ENCODE data around the gene FBXL4. TPM values are rescaled to one million over a fixed set of nuclear protein-coding genes. Genes with fewer than 3 reads are reported as not detected.

FBXL4 gene
- total RNA-seq, 1 experiment from 2014 or later, result 15.1 TPM

GRCh38 chr6:98885330-98885729, 62.4 kb downstream of the FBXL4 start:
- CTCF ChIA-PET, result no interaction called here
- no TSS peak for BruUV-seq (replicated peaks)

GRCh38 chr6:98880486-98880885, 67.3 kb downstream of the FBXL4 start:
- Histone ChIP-seq H3K79me2 (ENCODE audit: low read depth) (no peaks in the 10 kb centered on the region), H3K9me3 (ENCODE audit: insufficient read depth, low read depth) (no peaks in the 10 kb centered on the region), H3K4me2 (no peak overlapping the region), H3K27me3 (ENCODE audit: insufficient read depth, low read depth) (no peaks in the 10 kb centered on the region), H3K4me3 (no peak overlapping the region), H3K27ac (no peak overlapping the region), H2AFZ (no peak overlapping the region), H3K4me1 (replicated peaks; ENCODE audit: insufficient read depth) (no peaks in the 10 kb centered on the region), H3F3A (ENCODE audit: insufficient read depth, low read depth) (no peaks in the 10 kb centered on the region), H3K9me2 (ENCODE audit: insufficient read depth) (no peaks in the 10 kb centered on the region), H4K20me1 (ENCODE audit: insufficient read depth) (no peaks in the 10 kb centered on the region), H3K36me3 (ENCODE audit: low read depth) (no peaks in the 10 kb centered on the region; the same call in 1 of the 2 replicates)
- no TSS peak for BruUV-seq (replicated peaks)
- ChIA-PET CTCF (no interaction called here), POLR2A (ENCODE audit: unreplicated experiment) (no interaction called here)
- no peak for DNase-seq
- no peak for TF ChIP-seq EZH2 (IDR thresholded peaks at IDR 0.05; ENCODE audit: low read depth)
- intact Hi-C loops (cut with micrococcal nuclease; ENCODE audit: unreplicated experiment), result no loop called here

More at GRCh38 chr6:98885330-98885729, 62.4 kb downstream of the FBXL4 start:
- POLR2A ChIA-PET (ENCODE audit: unreplicated experiment), result no interaction called here
- no peak overlapping the region for H3K4me2 ChIP-seq
- no peaks in the 10 kb centered on the region for H3F3A ChIP-seq (ENCODE audit: insufficient read depth, low read depth)
- H2AFZ ChIP-seq, result no peak overlapping the region
- H3K79me2 ChIP-seq (ENCODE audit: low read depth), result no peaks in the 10 kb centered on the region
- H4K20me1 ChIP-seq (ENCODE audit: insufficient read depth), result no peaks in the 10 kb centered on the region
- H3K9me2 ChIP-seq (ENCODE audit: insufficient read depth), result no peaks in the 10 kb centered on the region
- H3K4me1 ChIP-seq (replicated peaks; ENCODE audit: insufficient read depth), result no peaks in the 10 kb centered on the region
- TF ChIP-seq CTCF (conservative IDR thresholded peaks at IDR 0.05), result no peak
- no peak for TF ChIP-seq EZH2 (IDR thresholded peaks at IDR 0.05; ENCODE audit: low read depth)
- H3K36me3 ChIP-seq (ENCODE audit: low read depth), result no peaks in the 10 kb centered on the region; the same call in 1 of the 2 replicates
- H3K27ac ChIP-seq, result no peak overlapping the region
- intact Hi-C loops (cut with micrococcal nuclease; ENCODE audit: unreplicated experiment), result no loop called here
- H3K27me3 ChIP-seq (ENCODE audit: insufficient read depth, low read depth), result no peaks in the 10 kb centered on the region
- no peak for DNase-seq
- H3K4me3 ChIP-seq, result no peak overlapping the region
- no peaks in the 10 kb centered on the region for H3K9me3 ChIP-seq (ENCODE audit: insufficient read depth, low read depth)

- no peak overlapping the region for H3K4me2 ChIP-seq
- peaks cover 6% of the 10 kb centered on the region; the same call in 1 of the 2 replicates for H3K36me3 ChIP-seq (ENCODE audit: low read depth)
- H3K4me3 ChIP-seq, result no peak overlapping the region
- no peak overlapping the region for H3K27ac ChIP-seq
- no peaks in the 10 kb centered on the region for H3K79me2 ChIP-seq (ENCODE audit: low read depth)
- no peak overlapping the region for H2AFZ ChIP-seq
- no peak for DNase-seq
- POLR2A ChIA-PET (ENCODE audit: unreplicated experiment), result no interaction called here
- H3K27me3 ChIP-seq (ENCODE audit: insufficient read depth, low read depth), result no peaks in the 10 kb centered on the region
- H4K20me1 ChIP-seq (ENCODE audit: insufficient read depth), result no peaks in the 10 kb centered on the region
- no peak for TF ChIP-seq EZH2 (IDR thresholded peaks at IDR 0.05; ENCODE audit: low read depth)
- no peak for TF ChIP-seq CTCF (conservative IDR thresholded peaks at IDR 0.05)
- CTCF ChIA-PET, result no interaction called here
- no peaks in the 10 kb centered on the region for H3K4me1 ChIP-seq (replicated peaks; ENCODE audit: insufficient read depth)
- BruUV-seq (replicated peaks), result no TSS peak
- H3K9me2 ChIP-seq (ENCODE audit: insufficient read depth), result no peaks in the 10 kb centered on the region
- no peaks in the 10 kb centered on the region for H3K9me3 ChIP-seq (ENCODE audit: insufficient read depth, low read depth)
- intact Hi-C loops (cut with micrococcal nuclease; ENCODE audit: unreplicated experiment), result no loop called here
- H3F3A ChIP-seq (ENCODE audit: insufficient read depth, low read depth), result no peaks in the 10 kb centered on the region
These were observed 70.5 kb downstream of the FBXL4 start for GRCh38 chr6:98877250-98877649.

GRCh38 chr6:98875375-98875774, 72.4 kb downstream of the FBXL4 start:
- no peak for TF ChIP-seq EZH2 (IDR thresholded peaks at IDR 0.05; ENCODE audit: low read depth)
- TF ChIP-seq CTCF (conservative IDR thresholded peaks at IDR 0.05), result no peak
- no peaks in the 10 kb centered on the region for H3K27me3 ChIP-seq (ENCODE audit: insufficient read depth, low read depth)
- H3F3A ChIP-seq (ENCODE audit: insufficient read depth, low read depth), result peaks cover 6% of the 10 kb centered on the region; the same call in 1 of the 2 replicates
- no peaks in the 10 kb centered on the region for H4K20me1 ChIP-seq (ENCODE audit: insufficient read depth)
- intact Hi-C loops (cut with micrococcal nuclease; ENCODE audit: unreplicated experiment), result no loop called here
- POLR2A ChIA-PET (ENCODE audit: unreplicated experiment), result no interaction called here
- no peaks in the 10 kb centered on the region for H3K9me3 ChIP-seq (ENCODE audit: insufficient read depth, low read depth)
- H3K4me3 ChIP-seq, result no peak overlapping the region
- CTCF ChIA-PET, result no interaction called here
- H3K9me2 ChIP-seq (ENCODE audit: insufficient read depth), result no peaks in the 10 kb centered on the region; the same call in 1 of the 2 replicates
- H3K27ac ChIP-seq, result no peak overlapping the region
- peaks cover 6% of the 10 kb centered on the region; the same call in 1 of the 2 replicates for H3K36me3 ChIP-seq (ENCODE audit: low read depth)
- no peak for DNase-seq
- no peak overlapping the region for H2AFZ ChIP-seq
- H3K4me1 ChIP-seq (replicated peaks; ENCODE audit: insufficient read depth), result peaks cover 7% of the 10 kb centered on the region
- no TSS peak for BruUV-seq (replicated peaks)
- no peaks in the 10 kb centered on the region for H3K79me2 ChIP-seq (ENCODE audit: low read depth)
- H3K4me2 ChIP-seq, result no peak overlapping the region
